ENCODE measurements around the gene NEAT1. TPM values are rescaled to one million over a fixed set of nuclear protein-coding genes. Genes with fewer than 3 reads are reported as not detected.
"Not testable (repeated sequence)": the region's sequence is repeated elsewhere in the genome, so short reads cannot be mapped to it uniquely, and the experiment has no call there.

The NEAT1 gene
- total RNA-seq, 2 experiments from 2014 or later, result 282 to 294 TPM

DNA sequence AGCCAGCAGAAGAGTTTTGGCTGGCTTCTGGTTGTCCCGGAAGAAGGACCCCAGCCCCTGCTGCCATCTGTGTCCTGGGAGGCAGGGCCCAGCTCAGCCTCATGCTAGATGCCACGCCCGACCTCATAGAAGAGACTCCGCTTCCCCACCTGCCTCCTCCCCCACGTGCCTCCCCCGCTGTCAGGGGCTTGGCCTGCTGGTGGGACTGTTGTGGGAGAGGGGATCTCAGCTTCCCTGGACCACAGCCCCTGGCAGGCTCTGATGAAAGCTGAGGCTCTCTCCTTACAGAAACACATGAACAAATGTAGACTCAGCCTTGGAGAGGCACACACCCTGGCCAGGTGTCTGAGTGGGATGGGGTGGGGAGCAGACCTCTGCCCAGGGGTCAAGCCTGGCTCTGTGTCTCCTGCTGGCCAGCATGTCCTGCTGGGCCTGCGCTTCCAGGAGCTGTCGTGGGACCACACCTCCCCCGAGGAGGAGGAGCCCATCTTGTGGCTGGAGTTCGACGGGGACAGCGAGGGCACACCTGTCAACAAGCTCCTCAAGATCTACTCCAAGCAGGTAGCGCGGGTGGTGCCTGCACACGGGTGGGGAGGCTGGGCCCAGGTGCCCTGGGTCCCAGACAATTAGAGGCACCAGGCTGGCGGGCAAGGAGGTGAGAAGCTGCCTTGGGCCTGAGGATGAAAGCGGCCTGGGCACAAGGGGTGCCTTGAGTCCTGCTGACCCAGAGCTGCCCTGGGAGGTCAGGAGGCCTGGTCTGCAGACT lies 22.1 kb upstream of the NEAT1 start:
- ChIA-PET POLR2A (no interaction called here), CTCF (interaction anchor here (0.9 to 1.1 kb wide), 2 partner anchors 15 to 44 kb away, joined by 3 read pairs; no protein-coding TSS in a partner anchor)

DNA sequence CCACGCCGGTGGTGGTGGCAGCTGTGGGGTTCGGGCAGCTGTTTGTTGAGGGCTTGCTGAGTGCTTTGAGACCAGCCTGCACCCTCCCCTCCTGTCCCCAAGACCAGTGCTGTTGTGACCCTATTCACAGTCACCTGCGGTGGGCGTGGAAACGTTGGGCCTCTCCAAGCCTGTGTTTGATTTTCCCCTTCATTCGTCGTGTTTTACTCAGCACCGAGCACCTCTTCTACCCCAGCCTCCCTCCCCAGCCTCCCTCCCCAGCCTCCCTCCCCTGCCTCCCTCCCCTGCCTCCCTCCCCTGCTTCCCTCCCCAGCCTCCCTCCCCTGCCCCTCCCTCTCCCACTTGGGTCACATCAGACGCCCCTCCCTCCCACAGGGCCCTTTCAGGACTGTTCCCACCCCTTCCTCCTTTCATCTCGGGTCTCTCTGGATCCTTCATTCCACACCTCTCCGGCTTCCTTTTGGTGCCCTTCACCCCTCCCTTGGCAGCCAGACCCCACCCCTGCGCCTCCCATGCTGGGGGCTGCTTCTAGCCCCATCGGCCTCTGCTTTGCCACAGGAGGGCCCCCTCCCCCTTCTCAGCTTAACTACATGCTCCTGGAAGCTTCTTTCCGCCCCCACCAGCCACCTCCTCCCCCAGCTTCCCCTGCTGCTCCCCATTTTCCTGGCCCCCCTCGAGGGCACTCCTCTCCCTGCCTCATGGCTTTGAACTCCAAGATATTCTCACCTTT lies 21.4 kb upstream of the NEAT1 start:
- ChIA-PET CTCF (interaction anchor here (0.9 to 1.5 kb wide), 3 partner anchors 15 to 43 kb away, joined by 3 to 5 read pairs (median 3); no protein-coding TSS in a partner anchor), POLR2A (no interaction called here)

DNA sequence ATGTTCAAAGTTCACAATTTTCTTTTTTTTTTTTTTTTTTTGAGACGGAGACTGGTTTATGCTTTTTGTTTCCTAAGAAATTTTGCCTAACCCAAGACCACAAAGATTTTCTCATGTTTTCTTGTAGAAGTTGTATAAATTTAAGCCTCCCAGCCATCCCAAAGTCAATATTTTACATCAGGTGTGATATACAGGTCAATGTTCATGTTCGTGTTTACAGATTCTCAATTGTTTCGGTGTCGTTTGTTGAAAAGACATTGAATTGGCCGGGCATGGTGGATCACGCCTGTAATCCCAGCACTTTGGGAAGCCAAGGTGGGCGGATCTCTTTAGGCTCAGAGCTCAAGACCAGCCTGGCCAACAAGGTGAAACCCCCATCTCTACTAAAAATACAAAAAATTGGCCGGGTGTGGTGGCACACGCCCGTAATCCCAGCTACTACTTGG lies 20.8 kb upstream of the NEAT1 start:
- CTCF ChIA-PET, result interaction anchor here (1.5 kb wide), 1 partner anchor 15 kb away, joined by 5 read pairs; no protein-coding TSS in a partner anchor
- POLR2A ChIA-PET, result no interaction called here

DNA sequence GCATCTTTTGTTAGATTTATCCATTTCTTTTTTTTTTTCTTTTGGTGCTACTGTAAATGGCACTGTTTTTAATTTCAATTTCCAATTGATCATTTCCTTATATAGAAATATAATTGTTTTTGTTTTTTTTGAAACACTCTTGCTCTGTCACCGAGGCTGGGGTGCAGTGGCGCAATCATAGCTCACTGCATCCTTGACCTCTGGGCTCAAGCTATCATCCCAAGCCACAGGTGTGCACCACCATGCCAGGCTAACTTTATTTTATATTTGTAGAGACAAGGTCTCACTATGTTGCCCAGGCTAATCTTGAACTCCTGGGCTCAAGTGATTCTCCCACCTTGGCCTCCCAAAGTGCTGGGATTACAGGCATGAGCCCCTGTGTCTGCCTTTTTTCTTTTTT lies 19.8 kb upstream of the NEAT1 start:
- ChIA-PET POLR2A (interaction anchor here (0.8 kb wide), 1 partner anchor 34 kb away, joined by 5 read pairs; no protein-coding TSS in a partner anchor), CTCF (interaction anchor here (0.8 to 1.5 kb wide), 2 partner anchors 14 to 21 kb away, joined by 3 to 5 read pairs; no protein-coding TSS in a partner anchor)

DNA sequence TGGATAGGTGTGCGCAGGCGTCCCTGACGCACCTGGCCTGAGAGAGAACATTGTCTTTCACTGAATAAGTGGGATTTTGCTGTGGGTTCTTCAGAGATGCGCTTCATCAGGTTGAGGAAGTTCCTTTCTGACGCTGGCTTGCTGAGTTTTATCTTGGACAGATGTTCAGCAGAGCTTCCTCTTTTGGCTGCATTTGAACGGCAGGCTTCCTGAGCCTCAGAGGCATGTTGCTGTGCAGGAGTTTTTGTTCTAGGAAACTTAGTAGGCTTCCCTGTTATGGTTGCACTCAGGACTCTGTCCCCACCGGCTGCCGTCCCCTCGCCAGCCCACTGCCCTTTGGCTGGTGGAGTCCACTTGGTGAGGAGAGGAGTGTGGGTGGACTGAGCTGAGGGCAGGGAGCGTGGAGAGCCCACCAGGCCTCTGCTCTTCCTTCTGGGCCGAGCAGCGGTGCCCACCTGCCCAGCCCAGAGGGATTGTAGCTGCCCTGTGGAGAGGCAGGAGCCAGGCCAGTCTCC lies 18.9 kb upstream of the NEAT1 start:
- CTCF ChIA-PET, result interaction anchor here (0.8 kb wide), 1 partner anchor 22 kb away, joined by 3 read pairs; no protein-coding TSS in a partner anchor
- POLR2A ChIA-PET, result no interaction called here

DNA sequence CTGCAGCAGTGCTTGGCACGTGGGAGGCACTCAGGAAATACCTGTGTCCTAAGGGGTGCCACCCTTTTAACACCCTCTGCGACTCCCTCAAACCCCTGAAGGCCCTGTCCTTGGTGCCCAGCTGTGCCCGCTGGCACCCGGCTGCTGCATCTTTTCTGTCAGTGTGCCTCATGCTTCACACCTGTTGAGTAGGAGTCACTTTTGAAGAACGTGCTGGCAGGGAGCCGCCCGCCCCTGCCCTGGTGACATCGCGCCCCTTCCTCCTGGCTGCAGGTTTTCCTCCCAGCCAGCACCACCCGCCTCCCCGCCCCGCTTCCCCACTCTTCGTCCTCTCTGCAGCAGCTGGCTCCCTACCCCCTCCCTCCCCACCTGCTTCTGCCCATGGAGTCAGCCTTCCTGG lies 18.4 kb upstream of the NEAT1 start:
- CTCF ChIA-PET, result interaction anchor here (1.0 kb wide), 1 partner anchor 16 kb away, joined by 3 read pairs; no protein-coding TSS in a partner anchor
- POLR2A ChIA-PET, result no interaction called here

DNA sequence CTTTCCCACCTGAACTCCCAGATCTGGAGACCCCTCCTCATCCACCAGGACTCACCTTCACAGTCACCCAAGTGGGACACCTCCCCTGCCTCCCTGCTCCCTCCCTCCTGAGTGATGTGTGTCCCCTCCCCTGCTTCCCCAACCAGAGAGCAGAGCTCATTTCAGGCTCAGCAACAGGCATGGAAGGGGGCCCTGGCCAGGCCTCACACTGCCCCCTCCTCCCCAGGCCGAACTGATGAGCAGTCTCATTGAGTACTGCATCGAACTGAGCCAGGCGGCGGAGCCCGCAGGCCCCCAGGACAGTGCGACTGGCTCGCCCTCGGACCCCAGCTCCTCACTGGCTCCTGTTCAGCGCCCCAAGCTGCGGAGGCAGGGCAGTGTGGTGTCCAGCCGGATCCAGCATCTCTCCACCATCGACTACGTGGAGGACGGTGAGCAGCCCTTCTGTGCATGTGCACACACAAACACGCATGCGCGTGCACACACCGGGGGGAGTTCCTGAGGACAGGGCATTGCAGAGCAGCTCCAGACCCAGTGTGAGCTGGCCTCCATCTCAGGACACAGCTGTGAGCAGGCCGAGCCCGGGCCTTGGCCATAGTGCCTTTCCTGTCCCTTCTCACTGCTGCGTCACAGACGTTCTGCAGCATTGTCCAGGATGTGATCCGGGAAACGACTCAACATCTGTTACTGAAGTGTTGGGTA lies 17.8 kb upstream of the NEAT1 start:
- POLR2A ChIA-PET, result no interaction called here
- CTCF ChIA-PET, result interaction anchor here (1.0 kb wide), 1 partner anchor 16 kb away, joined by 3 read pairs; no protein-coding TSS in a partner anchor

DNA sequence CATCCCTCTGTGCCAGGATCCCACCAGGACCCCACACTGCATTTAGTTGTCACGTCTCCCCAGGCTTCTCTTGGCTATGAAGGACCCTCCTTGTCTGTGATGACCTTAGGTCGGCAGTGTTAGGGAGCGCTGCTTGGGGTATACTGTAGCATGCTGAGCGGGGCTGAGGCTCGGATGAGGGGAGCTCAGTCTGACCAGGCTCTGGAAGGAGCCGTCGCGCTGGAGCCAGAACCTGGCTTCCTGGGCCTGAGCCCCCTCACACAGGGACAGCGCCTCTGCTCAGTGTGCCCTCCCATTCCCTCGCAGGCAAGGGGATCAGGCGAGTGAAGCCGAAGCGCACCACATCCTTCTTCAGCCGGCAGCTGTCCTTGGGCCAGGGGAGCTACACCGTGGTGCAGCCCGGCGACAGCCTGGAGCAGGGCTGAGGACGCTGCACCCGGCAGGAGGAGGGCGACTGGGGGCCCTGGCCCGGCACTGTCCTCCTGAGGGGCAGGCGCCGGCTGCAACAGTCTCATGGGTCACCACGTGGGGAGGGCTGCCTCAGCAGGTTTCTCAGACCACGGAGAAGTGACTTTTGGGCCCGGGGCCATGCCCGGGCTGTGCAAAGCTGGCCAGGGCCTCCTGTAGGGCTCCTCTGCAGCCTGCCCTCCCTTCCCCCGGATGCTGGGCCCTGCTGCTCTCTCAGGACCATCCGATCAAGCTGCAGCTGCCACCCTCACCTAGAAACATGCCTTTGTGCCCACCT lies 11.5 kb upstream of the NEAT1 start:
- CTCF ChIA-PET, result interaction anchor here (20.0 kb wide), 1 partner anchor 95 kb away, joined by 423 read pairs; the partner anchor contains the start of gene MALAT1
- POLR2A ChIA-PET, result no interaction called here

DNA sequence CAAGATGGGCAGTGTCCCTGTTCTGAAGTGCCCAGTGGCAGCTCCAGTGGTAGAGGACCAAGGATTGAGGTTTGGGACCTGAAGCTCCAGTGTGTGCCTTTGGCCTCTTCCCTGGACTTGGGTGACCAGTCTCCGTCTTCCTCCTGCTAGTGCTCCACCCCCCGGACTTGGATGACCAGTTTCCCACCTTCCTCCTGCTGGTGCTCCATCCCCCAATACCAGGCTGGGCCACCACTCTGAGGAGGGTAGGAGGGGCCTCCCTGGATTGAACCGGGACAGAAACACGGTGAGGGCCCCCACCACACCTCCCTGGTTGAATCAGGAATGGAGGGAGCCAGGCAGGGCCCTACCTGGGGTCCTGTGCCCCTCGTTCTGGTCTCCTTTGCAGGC lies 10.9 kb upstream of the NEAT1 start:
- ChIA-PET POLR2A (interaction anchor here (0.7 kb wide), 1 partner anchor 96 kb away, joined by 3 read pairs; no protein-coding TSS in a partner anchor), CTCF (interaction anchor here (20.0 kb wide), 1 partner anchor 95 kb away, joined by 423 read pairs; the partner anchor contains the start of gene MALAT1)

DNA sequence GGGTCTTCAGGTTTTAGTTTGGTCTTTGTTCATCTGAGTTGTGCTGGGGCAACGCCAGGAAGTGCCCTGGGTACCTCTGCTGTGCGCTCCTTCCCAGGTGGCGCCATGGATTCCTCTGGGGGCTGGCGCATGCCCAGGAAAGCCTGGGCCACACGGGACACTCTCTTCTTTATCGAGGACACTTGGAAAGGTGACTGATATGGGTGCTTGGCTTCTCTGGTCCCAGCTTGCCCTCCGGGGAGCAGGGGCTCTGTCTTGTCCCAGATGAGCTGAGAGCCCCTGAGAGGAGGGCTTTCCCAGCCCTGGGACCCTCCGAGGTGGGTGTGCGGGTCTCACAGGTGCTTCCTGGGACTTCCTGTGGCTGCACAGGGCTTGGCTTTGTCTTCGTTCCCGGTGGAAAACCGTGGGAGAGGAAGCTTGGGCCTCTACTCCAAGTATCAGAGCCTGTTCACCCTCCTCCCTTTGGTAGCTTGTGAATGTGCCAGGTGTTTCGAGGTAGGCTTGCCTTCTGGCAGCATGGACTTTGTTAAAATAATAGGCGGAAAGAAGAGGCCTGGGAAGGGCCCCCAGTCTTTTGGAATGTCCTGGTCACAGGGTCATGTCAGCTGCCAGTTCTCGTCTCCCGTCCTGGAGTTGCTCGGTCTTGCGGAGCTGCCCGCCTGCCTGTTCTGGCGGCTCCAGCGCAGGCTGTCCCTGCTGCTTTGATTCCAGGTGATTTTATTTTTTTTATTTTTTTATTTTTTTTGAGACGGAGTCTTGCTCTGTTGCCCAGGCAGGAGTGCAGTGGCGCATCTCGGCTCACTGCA lies 10.1 kb upstream of the NEAT1 start:
- ChIA-PET POLR2A (interaction anchor here (0.7 kb wide), 1 partner anchor 95 kb away, joined by 3 read pairs; no protein-coding TSS in a partner anchor), CTCF (interaction anchor here (20.0 kb wide), 1 partner anchor 94 kb away, joined by 423 read pairs; the partner anchor contains the start of gene MALAT1)

DNA sequence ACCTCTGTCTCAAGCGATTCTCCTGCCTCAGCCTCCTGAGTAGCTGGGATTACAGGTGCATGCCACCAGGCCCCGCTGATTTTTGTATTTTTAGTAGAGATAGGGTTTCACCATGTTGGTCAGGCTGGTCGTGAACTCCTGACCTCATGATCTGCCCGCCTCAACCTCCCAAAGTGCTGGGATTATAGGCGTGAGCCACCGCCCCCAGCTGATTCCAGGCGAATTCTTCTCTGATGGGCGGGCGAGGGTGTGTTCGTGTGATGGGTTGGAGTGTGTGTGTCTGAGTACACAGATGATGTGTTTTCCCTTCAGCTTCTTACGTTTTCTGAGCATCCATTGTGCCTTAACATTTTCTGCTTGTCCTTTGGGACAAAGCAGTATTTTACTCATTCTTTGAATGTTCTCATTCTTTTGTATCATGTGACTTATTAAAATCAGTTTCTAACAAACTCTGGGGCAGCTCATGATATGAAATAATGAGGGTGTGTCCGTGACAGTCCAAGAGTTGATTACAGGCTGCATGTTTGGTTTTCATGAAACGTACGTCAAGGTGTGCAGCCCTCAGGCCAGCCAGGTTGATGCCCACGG lies 9.4 kb upstream of the NEAT1 start:
- CTCF ChIA-PET, result interaction anchor here (20.0 kb wide), 1 partner anchor 93 kb away, joined by 423 read pairs; the partner anchor contains the start of gene MALAT1
- POLR2A ChIA-PET, result not testable (repeated sequence)

DNA sequence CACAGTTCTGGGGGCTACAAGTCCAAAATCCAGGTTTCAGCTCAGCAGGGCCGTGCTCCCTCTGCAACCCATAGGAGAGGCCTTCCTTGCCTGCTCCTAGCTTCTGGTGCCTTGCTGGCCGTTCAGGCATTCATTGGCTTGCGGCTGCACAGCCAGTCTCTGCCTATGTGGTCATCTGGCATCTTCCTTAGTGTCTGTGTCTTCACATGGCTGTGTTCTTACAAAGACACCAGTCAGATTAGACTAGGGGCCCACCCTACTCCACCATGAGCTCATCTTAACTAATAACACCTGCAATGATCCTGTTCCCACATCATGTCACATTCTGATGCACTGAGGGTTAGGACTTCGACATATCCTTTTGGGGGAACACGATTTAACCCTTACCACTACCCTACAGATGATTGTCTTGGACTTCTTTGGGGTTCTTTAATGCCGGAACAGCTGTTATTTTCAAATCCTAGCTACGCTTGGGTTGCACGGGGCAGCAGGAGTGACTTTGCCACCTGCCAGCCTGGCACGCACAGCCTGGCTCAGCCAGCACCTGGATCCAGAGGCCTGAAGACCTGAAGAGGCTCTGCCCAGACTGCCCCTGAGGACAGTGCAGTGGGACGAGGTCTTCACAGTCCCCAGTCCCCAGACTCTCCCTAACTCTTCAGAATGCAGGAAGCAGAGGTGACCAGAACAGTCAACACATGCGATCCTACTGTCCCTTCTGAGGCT lies 7.7 kb upstream of the NEAT1 start:
- ChIA-PET POLR2A (interaction anchor here (1.1 to 17.5 kb wide), 3 partner anchors 28 to 89 kb away, joined by 3 to 2088 read pairs (median 4); partner anchors contain the start of genes FRMD8 and MALAT1), CTCF (interaction anchor here (0.7 to 20.0 kb wide), 12 partner anchors 8 to 173 kb away, joined by 3 to 423 read pairs (median 5); partner anchors contain the start of genes FRMD8, MALAT1 and SLC25A45)

DNA sequence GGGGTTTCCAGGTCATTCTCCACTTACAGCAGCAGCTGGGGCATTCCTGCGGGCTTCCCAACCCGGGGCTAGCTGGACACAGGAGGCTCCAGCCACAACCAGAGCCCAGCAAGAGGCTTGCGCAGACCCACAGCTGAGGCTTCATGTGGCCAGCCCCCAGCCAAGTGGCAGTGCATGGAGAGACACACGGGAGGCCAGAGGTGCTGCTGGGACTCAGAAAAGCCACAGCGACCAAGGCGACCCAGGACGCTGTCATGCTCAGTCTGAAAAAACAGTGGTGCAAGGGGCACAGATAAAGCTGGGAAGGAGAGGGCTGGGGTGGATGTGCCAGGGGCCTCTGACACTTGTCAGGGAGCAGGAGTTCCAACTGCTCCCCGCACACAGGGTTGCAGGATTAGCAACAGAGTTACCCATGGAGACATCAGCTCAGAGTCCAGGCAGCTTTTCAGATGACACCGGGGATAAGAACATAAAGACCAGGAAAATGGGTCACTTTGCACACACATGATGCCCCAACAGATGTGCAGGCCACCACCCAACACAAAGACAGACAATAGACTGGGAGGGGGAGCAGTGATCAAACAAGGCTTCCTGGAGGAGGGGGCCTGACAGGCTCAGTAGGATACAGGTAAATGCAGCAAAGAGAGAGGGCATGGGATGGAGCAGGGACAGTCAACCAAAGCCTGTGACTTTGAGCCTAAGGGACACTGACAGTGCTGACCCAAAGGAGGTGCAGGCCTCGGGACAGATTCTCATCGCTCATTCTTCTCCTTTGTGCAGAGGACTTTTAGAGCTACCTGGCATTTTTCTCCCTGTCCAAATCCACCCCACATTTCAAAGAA lies 6.9 kb upstream of the NEAT1 start:
- CTCF ChIA-PET, result interaction anchor here (0.6 to 20.0 kb wide), 22 partner anchors 9 to 401 kb away, joined by 3 to 423 read pairs (median 4); partner anchors contain the start of genes ARL2, FRMD8, MALAT1 and SLC25A45
- POLR2A ChIA-PET, result interaction anchor here (0.8 to 17.5 kb wide), 8 partner anchors 9 to 154 kb away, joined by 3 to 2088 read pairs (median 8); partner anchors contain the start of genes FRMD8, MALAT1, POLA2 and SLC25A45

DNA sequence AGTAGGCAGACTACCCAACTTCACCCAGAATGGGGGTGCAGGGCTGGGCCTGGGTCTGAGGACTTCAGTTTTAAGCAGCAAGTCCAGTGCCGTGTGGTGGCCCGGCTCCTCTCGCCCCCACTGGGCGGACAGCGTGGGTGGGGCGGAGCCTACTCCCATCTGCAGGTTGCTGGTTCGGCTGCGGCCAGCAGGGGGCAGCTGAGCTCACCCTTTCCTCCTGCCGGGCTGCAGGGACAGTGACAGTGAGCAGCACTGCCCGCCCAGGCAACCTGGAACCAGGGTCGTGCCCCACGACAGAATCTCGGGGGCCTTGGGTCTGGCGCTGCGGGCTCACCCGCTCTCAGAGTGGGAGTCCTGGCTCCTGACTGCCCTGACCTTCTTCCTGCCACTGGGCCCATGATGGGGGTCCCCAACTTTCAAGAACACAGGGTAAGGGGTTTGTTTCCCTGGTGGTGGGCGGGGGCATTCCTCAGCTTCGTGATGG lies 6.2 kb upstream of the NEAT1 start:
- POLR2A ChIA-PET, result interaction anchor here (0.8 to 17.5 kb wide), 9 partner anchors 9 to 154 kb away, joined by 3 to 2088 read pairs (median 5); partner anchors contain the start of genes FRMD8, MALAT1, POLA2 and SLC25A45
- CTCF ChIA-PET, result interaction anchor here (0.6 to 20.0 kb wide), 24 partner anchors 9 to 402 kb away, joined by 3 to 423 read pairs (median 4); partner anchors contain the start of genes ARL2, FRMD8, MALAT1 and SCYL1

All from activated CD8-positive, alpha-beta memory T cell treated with anti-CD3 and anti-CD28 coated beads for 36 hours (primary cell).